ENCODE measurements around the gene TPM2.

TPM2 gene

GRCh38 chr9:35660966-35661415 is 28.7 kb downstream of the TPM2 start:
- no peak for DNase-seq (ENCODE audit: low read depth, low spot score)
- H3K27ac ChIP-seq, result no peak overlapping the region

GRCh38 chr9:35659340-35659739 is 30.4 kb downstream of the TPM2 start:
- H3K9ac ChIP-seq (ENCODE audit: insufficient read length), result peak overlapping the region; percentile 86
- H3K4me3 ChIP-seq, result peak overlapping the region; percentile 90
- no peak for TF ChIP-seq FOXP2 (optimal IDR thresholded peaks at IDR 0.05; ENCODE audit: control extremely low read depth, extremely low read length, insufficient read depth)
- no peak for TF ChIP-seq EZH2 (IDR thresholded peaks at IDR 0.05)
- no peak; the same call in 1 of the 2 replicates for TF ChIP-seq POLR2AphosphoS5 (IDR thresholded peaks at IDR 0.05; ENCODE audit: borderline replicate concordance, low read depth, low read length)
- H3K36me3 ChIP-seq (ENCODE audit: insufficient read depth, low read length), result peaks cover 27% of the 10 kb centered on the region
- DNase-seq (ENCODE audit: low read depth, low spot score), result no peak
- H3K27ac ChIP-seq, result peak overlapping the region; percentile 38; the same call in 1 of the 2 replicates
- no peaks in the 10 kb centered on the region for H3K9me3 ChIP-seq (ENCODE audit: low read depth, low read length)

More at GRCh38 chr9:35660966-35661415, 28.7 kb downstream of the TPM2 start:
- Histone ChIP-seq H3K9ac (ENCODE audit: insufficient read length) (no peak overlapping the region), H3K36me3 (ENCODE audit: insufficient read depth, low read length) (peaks cover 27% of the 10 kb centered on the region), H3K9me3 (ENCODE audit: low read depth, low read length) (no peaks in the 10 kb centered on the region), H3K4me3 (no peak overlapping the region)
- no peak for TF ChIP-seq POLR2AphosphoS5 (IDR thresholded peaks at IDR 0.05; ENCODE audit: borderline replicate concordance, low read depth, low read length)
- TF ChIP-seq EZH2 (IDR thresholded peaks at IDR 0.05), result no peak
- no peak for TF ChIP-seq FOXP2 (optimal IDR thresholded peaks at IDR 0.05; ENCODE audit: control extremely low read depth, extremely low read length, insufficient read depth)

- peak overlapping the region; percentile 86 for H3K9ac ChIP-seq (ENCODE audit: insufficient read length)
- H3K27ac ChIP-seq, result peak overlapping the region; percentile 38; the same call in 1 of the 2 replicates
- no peak for TF ChIP-seq EZH2 (IDR thresholded peaks at IDR 0.05)
- no peak for TF ChIP-seq FOXP2 (optimal IDR thresholded peaks at IDR 0.05; ENCODE audit: control extremely low read depth, extremely low read length, insufficient read depth)
- TF ChIP-seq POLR2AphosphoS5 (IDR thresholded peaks at IDR 0.05; ENCODE audit: borderline replicate concordance, low read depth, low read length), result no peak
- DNase-seq (ENCODE audit: low read depth, low spot score), result no peak
- peak overlapping the region; percentile 90 for H3K4me3 ChIP-seq
- H3K36me3 ChIP-seq (ENCODE audit: insufficient read depth, low read length), result peaks cover 27% of the 10 kb centered on the region
- H3K9me3 ChIP-seq (ENCODE audit: low read depth, low read length), result no peaks in the 10 kb centered on the region
Observed at GRCh38 chr9:35658968-35659220, 30.8 kb downstream of the TPM2 start.

- H3K9ac ChIP-seq (ENCODE audit: insufficient read length), result peak within 1 kb of the TSS; percentile 86
- no peaks in the 10 kb centered on the region for H3K9me3 ChIP-seq (ENCODE audit: low read depth, low read length)
- peaks cover 27% of the 10 kb centered on the region for H3K36me3 ChIP-seq (ENCODE audit: insufficient read depth, low read length)
- TF ChIP-seq POLR2AphosphoS5 (IDR thresholded peaks at IDR 0.05; ENCODE audit: borderline replicate concordance, low read depth, low read length) (peak; percentile 70), EZH2 (IDR thresholded peaks at IDR 0.05) (no peak)
- peak within 1 kb of the TSS; percentile 90 for H3K4me3 ChIP-seq
- peak within 1 kb of the TSS; percentile 97 for H3K27ac ChIP-seq
- no peak for DNase-seq (ENCODE audit: low read depth, low spot score)
Observed at GRCh38 chr9:35658137-35658967, 31.4 kb downstream of the TPM2 start, which contains the start of gene CCDC107. Gene CCDC107, plus strand, starts transcription at chr9:35658292. Its CDS starts 88 bp downstream, at chr9:35658380.

- TF ChIP-seq EZH2 (IDR thresholded peaks at IDR 0.05) (no peak), FOXP2 (optimal IDR thresholded peaks at IDR 0.05; ENCODE audit: control extremely low read depth, extremely low read length, insufficient read depth) (peak; percentile 32), POLR2AphosphoS5 (IDR thresholded peaks at IDR 0.05; ENCODE audit: borderline replicate concordance, low read depth, low read length) (no peak)
- no peaks in the 10 kb centered on the region for H3K9me3 ChIP-seq (ENCODE audit: low read depth, low read length)
- H3K27ac ChIP-seq, result peak within 1 kb of the TSS; percentile 97
- H3K9ac ChIP-seq (ENCODE audit: insufficient read length), result peak within 1 kb of the TSS; percentile 86
- peak within 1 kb of the TSS; percentile 90 for H3K4me3 ChIP-seq
- DNase-seq (ENCODE audit: low read depth, low spot score), result peak; percentile 97
- peaks cover 20% of the 10 kb centered on the region for H3K36me3 ChIP-seq (ENCODE audit: insufficient read depth, low read length)
Observed at GRCh38 chr9:35657546-35658136, 32.1 kb downstream of the TPM2 start, which contains the start of gene RMRP. Gene RMRP, minus strand, starts transcription at chr9:35658019.

GRCh38 chr9:35656831-35657545 is 32.7 kb downstream of the TPM2 start:
- H3K9me3 ChIP-seq (ENCODE audit: low read depth, low read length), result no peaks in the 10 kb centered on the region
- no peak for DNase-seq (ENCODE audit: low read depth, low spot score)
- H3K27ac ChIP-seq, result peak overlapping the region; percentile 46; the same call in 1 of the 2 replicates
- peaks cover 14% of the 10 kb centered on the region for H3K36me3 ChIP-seq (ENCODE audit: insufficient read depth, low read length)
- TF ChIP-seq FOXP2 (optimal IDR thresholded peaks at IDR 0.05; ENCODE audit: control extremely low read depth, extremely low read length, insufficient read depth), result no peak
- no peak for TF ChIP-seq EZH2 (IDR thresholded peaks at IDR 0.05)
- TF ChIP-seq POLR2AphosphoS5 (IDR thresholded peaks at IDR 0.05; ENCODE audit: borderline replicate concordance, low read depth, low read length), result no peak
- H3K4me3 ChIP-seq, result peak overlapping the region; percentile 90
- no peak overlapping the region for H3K9ac ChIP-seq (ENCODE audit: insufficient read length)

- Histone ChIP-seq H3K9me3 (ENCODE audit: low read depth, low read length) (no peaks in the 10 kb centered on the region), H3K36me3 (ENCODE audit: insufficient read depth, low read length) (peaks cover 10% of the 10 kb centered on the region; the same call in 1 of the 2 replicates), H3K9ac (ENCODE audit: insufficient read length) (no peak overlapping the region), H3K27ac (no peak overlapping the region), H3K4me3 (no peak overlapping the region)
- no peak for TF ChIP-seq FOXP2 (optimal IDR thresholded peaks at IDR 0.05; ENCODE audit: control extremely low read depth, extremely low read length, insufficient read depth)
- TF ChIP-seq POLR2AphosphoS5 (IDR thresholded peaks at IDR 0.05; ENCODE audit: borderline replicate concordance, low read depth, low read length), result no peak
- TF ChIP-seq EZH2 (IDR thresholded peaks at IDR 0.05), result no peak
- no peak for DNase-seq (ENCODE audit: low read depth, low spot score)
Observed at GRCh38 chr9:35656348-35656747, 33.4 kb downstream of the TPM2 start.

GRCh38 chr9:35653611-35654010 is 36.1 kb downstream of the TPM2 start:
- Histone ChIP-seq H3K27ac (no peak overlapping the region), H3K9ac (ENCODE audit: insufficient read length) (no peak overlapping the region), H3K4me3 (no peak overlapping the region), H3K9me3 (ENCODE audit: low read depth, low read length) (no peaks in the 10 kb centered on the region), H3K36me3 (ENCODE audit: insufficient read depth, low read length) (no peaks in the 10 kb centered on the region)
- no peak for TF ChIP-seq FOXP2 (optimal IDR thresholded peaks at IDR 0.05; ENCODE audit: control extremely low read depth, extremely low read length, insufficient read depth)
- TF ChIP-seq POLR2AphosphoS5 (IDR thresholded peaks at IDR 0.05; ENCODE audit: borderline replicate concordance, low read depth, low read length), result no peak
- no peak for TF ChIP-seq EZH2 (IDR thresholded peaks at IDR 0.05)
- DNase-seq (ENCODE audit: low read depth, low spot score), result no peak
